WTC11 (cell line): Measurements from ENCODE around the gene TDRD9.

Experiments used
- GABPB1 ChIP-seq: sonication (generic); formaldehyde crosslinking; IDR thresholded peaks from 2 replicates; pipeline ENCODE4 v1.8.1; 2023; ENCODE audit warnings: mild to moderate bottlenecking, missing genetic modification reagents
- RORB ChIP-seq: fragments of 250-450 bp; sonication (Bioruptor Pico); IDR thresholded peaks from 2 replicates; pipeline ENCODE4 v1.9.0; 2021; ENCODE audit warnings: mild to moderate bottlenecking

DNA sequence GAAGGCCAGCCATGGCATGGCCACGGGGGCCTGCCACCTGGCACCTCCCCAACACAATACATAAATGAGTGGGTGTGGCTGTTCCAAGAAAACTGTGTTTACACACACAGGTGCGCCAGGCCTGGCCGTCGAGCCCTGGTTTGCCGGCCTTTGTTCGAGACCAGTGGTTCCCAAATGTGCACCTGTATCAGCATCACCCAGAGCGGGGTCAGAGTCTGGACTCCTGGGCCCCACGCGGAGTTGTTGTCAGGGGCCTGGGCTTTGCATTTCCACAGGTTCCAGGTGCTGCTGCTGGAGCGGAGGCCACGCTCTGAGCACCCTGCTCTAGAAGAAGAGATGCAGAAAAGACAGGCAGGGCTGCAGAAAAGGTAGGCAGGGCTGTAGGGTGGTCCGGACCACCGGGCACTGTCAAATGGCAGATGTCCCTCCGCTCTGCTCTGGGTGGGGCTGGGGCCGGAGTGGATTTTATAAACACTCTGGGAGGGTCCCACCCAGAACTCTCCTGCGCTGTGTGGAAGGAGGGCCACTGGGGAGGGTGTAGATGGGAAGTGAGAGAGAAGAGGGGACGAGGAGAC, 153.1 kb downstream of the TDRD9 start:
- no peak for TF ChIP-seq GABPB1 (CRISPR knock-in tag)
- TF ChIP-seq RORB (CRISPR knock-in tag), result no peak
